HG03442 (cell line): ENCODE results near the gene CRISP2.

ENCODE experiments used
- ATAC-seq: cut with Tn5 transposase; IDR thresholded peaks from one replicate; pipeline ENCODE4 v1.9.1; 2021; ENCODE audit warnings: mild to moderate bottlenecking, moderate library complexity; ENCODE audit not compliant: unreplicated experiment

Gene CRISP2

DNA sequence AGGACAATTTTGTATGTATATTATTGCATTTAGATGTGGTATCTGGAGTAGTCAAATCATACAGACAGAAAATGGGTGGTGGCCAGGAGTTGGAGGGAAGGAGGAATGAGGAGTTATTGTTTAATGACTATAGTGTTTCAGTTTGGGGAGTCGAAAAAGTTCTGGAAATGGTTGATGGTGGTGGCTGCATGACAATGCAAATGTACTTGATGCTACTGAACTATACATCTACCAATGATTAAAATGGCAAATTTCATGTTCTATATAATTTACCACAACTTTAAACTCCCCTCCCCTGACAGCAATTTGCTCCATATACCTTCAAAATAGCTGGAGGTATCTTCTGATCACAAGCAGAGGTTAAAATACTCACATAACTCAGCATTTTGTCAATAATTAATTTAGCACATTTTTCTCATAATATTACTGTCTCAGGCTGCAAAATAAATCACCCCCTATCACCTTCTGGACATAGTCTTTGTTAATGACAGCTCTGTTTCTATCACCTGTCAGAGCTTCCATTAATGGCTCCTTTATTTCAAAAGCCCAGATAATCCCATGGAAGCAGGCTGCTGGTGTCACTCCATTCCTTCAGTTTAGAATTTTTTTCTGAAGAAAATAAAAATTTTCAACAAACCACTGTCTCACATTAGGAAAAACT, 51.0 kb downstream of the CRISP2 start:
- no peak for ATAC-seq

DNA sequence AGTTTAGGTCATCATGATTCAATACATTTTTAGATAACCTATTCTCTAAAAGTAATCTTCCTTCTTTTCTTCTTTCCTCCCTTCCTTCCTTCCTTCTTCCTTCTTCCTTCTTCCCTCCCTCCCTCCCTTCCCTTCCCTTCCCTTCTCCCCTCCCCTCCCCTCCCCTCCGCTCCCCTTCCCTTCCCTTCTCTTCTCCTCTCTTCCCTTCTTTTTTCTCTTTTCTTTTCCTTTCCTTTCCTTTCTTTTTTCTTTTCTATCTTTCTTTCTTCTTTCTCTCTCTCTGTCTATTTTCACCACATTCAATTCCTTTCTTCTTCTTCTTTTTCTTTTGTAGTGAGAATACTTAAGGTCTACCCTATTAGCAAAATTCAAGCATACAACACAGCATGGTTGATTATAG, 59.4 kb downstream of the CRISP2 start:
- ATAC-seq, result no peak

DNA sequence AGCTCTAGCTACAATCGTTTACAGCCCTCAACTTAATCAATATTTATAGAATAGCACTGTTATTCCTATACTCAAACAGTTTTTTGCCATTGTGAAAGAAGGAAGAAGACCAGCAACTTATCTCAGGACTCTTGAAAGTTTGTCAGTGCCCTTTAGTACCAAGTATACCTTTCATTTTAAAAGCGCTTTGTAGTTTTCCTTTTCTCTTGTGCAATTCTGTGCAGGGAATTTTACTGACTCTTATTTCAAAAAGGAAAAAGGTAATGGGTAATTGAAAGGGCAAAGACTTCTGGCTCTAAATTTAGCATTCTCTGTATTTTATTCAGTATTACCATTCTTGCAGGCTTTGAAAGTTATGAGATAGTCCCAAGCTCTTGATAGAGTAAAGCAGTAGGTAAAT, 59.9 kb downstream of the CRISP2 start:
- no peak for ATAC-seq

DNA sequence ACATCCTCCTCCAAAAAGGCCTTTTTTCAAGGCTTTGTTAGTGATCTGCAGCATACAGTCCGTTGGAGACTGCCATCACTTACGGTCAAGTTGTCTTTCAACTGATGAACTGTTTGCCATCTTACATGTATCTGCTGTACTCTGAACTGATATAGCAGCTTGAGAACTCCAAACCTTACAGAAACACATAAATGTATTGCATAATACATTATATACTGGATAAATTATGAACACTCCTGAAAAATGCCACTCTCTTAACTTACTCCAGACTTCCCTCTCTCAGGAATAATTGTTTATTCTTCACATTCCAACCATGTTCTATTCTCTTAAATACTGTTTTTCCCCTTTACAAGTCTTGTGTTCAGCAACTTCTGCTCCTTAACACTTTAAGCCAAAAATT, 62.1 kb downstream of the CRISP2 start:
- no peak for ATAC-seq

DNA sequence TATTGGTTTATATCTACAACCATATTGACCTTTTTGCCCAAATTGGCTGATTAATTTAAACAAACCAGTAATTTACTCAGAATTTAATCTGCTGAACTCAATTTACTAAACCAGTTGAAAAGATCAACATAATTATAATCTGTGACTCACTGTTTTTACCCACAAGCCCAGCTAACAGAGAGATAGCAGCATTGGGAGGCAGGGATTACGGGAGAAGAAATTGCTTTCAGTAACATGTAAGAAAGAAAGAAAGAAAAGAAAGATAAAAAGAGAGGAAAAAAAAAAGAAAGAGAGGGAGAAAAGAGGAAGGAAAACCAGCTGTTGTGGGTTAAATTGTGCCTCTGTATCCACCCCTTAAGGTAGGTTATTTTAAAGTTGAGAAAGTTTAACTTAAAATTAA, 63.4 kb downstream of the CRISP2 start:
- no peak for ATAC-seq

DNA sequence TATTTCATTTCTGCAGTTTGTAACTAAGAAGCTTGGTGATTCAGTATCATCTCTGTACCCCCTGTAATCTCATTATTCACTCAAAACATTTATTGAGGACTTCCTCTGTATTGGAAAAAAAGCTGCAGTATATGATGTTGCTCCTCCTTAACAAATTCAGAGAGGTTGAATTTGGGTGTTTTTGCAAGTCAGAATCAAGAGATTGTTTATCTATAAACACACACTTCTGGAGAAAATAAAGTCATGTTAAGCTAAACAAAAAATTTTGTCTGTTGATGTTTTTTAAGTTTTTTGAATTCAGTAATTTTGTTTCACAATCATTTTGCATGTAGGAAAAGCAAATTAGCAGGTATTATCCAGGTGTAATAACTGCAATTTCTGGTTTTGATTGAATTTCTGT, 65.3 kb downstream of the CRISP2 start:
- ATAC-seq, result no peak

GRCh38 chr6:49647476-49647875, 65.9 kb downstream of the CRISP2 start:
- ATAC-seq, result no peak

- no peak for ATAC-seq
Measured at GRCh38 chr6:49646942-49647341, 66.4 kb downstream of the CRISP2 start.

DNA sequence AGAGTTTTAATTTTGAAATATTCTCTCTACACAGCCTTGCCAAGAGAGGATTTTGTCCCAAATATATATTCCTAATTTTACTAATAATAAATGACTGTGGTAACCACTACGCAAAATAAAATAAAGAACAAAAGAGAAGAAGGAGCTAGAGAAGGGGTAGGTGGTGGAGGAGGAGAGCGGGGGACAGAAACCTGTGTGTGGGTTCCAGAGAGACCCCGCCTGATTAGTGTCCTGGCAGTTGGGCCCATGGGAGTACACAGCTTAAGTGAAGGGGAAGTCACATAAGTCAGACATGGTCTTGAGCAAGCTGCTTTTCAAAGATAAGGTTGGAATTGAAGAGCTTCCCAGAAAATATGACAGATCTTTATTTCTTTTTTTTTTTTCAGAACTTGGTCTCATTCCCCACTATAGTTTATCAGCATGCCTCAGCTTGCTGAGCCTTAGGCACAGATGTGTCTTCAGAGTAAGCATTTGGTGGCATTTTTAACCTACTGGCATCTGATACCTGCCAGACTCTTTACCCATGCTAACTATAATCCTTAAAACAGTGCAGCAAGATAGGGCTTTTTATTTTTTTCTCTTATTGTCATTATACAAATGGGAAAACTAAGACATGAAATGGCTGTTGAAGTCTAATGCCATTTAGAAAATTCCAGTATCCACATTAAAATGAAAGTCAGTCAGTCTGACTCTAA, 67.1 kb downstream of the CRISP2 start:
- no peak for ATAC-seq

GRCh38 chr6:49645139-49645538, 68.2 kb downstream of the CRISP2 start:
- no peak for ATAC-seq
